Measurements from ENCODE around the gene CDX1.

CDX1 gene

DNA sequence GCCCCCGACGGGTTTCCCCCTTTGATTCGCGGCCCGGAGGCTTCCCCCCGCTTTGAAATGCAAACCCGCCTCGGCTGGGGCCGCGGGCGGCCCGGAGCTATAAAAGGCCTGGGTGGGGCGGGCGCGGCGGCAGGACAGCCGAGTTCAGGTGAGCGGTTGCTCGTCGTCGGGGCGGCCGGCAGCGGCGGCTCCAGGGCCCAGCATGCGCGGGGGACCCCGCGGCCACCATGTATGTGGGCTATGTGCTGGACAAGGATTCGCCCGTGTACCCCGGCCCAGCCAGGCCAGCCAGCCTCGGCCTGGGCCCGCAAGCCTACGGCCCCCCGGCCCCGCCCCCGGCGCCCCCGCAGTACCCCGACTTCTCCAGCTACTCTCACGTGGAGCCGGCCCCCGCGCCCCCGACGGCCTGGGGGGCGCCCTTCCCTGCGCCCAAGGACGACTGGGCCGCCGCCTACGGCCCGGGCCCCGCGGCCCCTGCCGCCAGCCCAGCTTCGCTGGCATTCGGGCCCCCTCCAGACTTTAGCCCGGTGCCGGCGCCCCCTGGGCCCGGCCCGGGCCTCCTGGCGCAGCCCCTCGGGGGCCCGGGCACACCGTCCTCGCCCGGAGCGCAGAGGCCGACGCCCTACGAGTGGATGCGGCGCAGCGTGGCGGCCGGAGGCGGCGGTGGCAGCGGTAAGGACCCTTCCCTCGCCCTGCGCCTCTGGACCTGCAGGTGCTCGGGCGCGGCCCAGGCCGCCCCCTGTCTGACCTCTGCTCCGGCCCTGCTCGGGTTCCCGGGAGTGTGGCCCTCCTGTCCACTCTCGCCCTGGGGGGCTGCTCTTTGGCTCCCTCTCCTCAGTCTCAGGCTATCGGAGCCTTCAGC, at the start of gene CDX1:
CDX1 (plus strand) TSS at position 129 of the 862 bp plus-strand sequence; CDS start at position 228, 99 bp downstream.
- DNase-seq (ENCODE audit: low read depth), result no peak
- H3K4me3 ChIP-seq (ENCODE audit: low read length), result no peak within 1 kb of the TSS
- TF ChIP-seq, protein P1, sequence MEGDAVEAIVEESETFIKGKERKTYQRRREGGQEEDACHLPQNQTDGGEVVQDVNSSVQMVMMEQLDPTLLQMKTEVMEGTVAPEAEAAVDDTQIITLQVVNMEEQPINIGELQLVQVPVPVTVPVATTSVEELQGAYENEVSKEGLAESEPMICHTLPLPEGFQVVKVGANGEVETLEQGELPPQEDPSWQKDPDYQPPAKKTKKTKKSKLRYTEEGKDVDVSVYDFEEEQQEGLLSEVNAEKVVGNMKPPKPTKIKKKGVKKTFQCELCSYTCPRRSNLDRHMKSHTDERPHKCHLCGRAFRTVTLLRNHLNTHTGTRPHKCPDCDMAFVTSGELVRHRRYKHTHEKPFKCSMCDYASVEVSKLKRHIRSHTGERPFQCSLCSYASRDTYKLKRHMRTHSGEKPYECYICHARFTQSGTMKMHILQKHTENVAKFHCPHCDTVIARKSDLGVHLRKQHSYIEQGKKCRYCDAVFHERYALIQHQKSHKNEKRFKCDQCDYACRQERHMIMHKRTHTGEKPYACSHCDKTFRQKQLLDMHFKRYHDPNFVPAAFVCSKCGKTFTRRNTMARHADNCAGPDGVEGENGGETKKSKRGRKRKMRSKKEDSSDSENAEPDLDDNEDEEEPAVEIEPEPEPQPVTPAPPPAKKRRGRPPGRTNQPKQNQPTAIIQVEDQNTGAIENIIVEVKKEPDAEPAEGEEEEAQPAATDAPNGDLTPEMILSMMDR (conservative IDR thresholded peaks at IDR 0.05; ENCODE audit: low read depth, low read length), result no peak

DNA sequence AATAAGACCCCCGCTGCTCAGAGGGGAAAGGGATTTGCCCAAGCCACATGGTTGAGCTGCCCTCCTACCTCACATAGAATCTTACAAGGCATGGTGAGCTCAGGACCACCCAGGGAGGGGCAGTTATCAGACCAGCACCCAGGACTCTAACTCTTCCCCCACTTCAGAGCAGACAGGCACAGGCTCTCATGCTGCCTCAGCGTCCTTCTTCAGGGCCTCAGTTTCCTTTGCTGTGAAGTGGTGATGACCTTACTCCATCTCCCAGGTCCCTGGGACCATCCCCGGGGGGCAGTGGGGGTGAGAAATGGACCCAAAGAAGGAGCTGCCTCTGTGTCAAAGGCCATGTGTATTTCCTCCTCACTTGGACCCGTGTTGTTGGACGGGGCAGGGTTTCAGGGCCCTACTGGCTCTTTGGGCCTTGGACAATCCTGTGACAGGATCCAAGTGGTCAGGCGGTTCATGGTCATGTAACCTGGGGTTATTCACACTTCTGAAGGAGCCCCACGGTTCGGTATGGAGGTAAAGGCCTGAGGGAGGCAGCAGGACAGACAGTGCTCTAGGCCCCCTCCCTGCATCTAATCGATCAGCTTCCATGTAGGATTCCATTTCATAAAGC, 48.5 kb upstream of the CDX1 start:
- no peak for DNase-seq (ENCODE audit: low read depth)

DNA sequence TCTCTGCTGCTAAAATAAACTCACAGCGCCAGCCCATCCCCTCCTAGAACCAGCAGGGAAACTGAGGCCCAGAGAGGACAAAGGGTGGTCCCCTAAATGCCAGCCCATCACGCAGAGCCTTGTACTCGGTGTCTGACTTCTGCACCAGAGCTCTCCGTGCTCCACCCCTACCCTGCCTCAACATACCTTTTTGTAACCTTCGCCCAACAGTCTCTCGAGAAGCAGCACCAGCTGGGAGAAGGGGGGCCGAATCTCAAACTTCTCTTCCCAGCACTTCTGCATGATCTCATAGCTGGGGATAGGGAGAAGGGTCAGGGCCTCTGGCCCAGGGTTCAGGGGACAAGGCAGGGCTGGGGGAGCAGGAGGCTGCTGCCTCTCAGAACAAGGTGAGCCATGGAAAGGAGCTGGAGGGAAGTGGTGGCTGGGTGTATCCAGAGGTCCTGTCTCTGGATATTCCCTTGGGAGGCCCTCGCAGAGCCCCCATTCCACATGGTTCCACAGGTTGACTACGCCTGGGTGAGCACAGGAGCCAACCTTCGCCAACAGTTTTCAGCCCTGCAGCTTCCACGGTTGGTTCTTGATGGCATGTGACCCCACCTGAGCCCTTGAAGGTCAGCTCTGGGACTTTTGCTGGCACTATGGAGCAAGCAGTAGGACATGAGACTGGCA, 47.9 kb upstream of the CDX1 start:
- DNase-seq (ENCODE audit: low read depth), result no peak
- no peak overlapping the region for H3K4me3 ChIP-seq (ENCODE audit: low read length)
- TF ChIP-seq, protein P1 (conservative IDR thresholded peaks at IDR 0.05; ENCODE audit: low read depth, low read length), result no peak

More for the DNA sequence above, 48.5 kb upstream of the CDX1 start:
- no peak overlapping the region for H3K4me3 ChIP-seq (ENCODE audit: low read length)
- TF ChIP-seq, protein P1 (conservative IDR thresholded peaks at IDR 0.05; ENCODE audit: low read depth, low read length), result no peak

DNA sequence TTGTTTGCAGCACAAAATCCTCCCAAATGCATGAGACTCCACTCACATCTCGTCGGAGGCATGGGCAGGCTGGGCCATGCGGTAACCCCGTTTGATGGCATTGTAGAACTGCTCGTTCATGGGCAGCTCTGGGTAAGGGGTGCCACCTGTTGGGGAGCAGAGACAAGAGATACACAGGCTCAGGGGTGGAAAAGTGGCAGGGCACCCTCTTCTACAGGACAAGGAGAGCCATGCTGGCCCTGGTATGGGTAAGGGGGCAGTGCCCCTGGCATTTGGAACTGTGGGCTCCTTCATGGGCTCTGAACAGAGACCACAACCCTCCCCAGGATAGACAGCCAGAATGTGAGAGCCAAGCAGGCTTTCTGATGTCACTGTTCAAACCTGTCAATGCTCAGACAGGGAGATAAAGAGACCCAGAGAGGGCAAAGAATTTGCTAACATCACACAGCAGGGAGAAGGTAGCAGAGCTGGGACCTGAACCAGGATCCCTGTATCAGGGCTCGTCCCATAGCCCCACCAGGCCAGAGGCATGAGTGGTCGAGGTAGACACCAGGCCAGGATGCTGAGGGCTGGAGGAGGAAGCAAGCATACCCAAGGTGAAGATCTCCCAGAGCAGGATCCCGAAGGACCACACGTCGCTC, 47.0 kb upstream of the CDX1 start:
- TF ChIP-seq, protein P1 (conservative IDR thresholded peaks at IDR 0.05; ENCODE audit: low read depth, low read length), result no peak
- DNase-seq (ENCODE audit: low read depth), result no peak
- H3K4me3 ChIP-seq (ENCODE audit: low read length), result no peak overlapping the region

DNA sequence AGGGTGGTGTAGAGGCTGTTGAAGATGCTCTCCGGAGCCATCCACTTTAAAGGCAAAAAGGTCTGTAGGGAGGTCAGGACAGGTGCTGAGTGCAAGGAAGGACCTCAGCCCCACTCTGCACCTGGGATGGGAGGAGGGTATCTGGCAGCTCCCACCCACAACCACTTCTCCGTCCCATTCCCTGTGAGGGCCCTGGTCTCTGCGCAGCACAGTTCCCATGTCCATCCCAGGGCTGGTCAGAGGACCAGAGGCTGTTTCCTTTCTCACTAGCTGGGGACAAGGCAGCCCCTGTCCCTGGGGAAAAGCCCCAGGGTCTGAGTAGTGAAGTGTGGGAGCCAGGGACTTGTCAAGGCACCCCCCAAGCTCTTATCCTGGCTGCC, 46.5 kb upstream of the CDX1 start:
- H3K4me3 ChIP-seq (ENCODE audit: low read length), result no peak overlapping the region
- DNase-seq (ENCODE audit: low read depth), result no peak
- TF ChIP-seq, protein P1 (conservative IDR thresholded peaks at IDR 0.05; ENCODE audit: low read depth, low read length), result no peak

DNA sequence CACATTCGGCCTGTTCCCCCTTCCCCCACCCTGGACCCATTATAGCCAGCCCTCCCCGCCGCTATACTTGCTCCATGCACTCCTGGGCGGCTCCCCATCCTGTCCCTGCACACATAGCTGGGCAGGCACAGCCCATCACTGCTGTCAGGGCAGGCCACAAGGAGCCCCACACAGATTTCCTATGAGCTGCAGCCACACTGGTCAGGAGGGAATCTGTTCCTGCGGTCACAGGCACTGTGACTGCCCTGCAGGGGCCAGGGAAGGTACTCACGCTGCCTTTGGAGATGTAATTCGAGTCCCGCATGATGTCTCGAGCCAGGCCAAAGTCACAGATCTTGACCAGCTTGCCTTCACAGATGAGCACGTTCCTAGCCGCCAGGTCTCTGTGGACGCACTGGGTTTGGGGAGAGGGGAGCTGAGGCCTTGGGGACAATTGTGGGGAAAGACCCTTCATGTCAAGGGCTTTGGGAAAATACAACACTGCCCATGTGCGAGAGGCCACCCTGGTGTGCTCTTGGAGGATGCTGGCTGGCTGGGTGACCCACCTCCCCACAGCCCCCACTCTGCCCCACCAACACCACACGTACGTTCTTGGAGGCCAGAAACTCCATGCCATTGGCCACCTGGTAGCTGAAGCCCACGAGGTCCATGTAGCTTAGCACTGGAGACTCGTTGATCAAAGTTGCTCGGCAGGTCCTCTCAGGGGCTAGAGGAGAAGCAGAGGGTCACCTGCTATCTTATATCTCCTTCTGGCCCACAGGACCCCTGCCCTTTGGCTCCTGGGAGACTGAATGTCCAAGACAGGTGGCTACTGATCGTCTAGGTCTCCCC, 45.7 kb upstream of the CDX1 start:
- no peak for DNase-seq (ENCODE audit: low read depth)
- no peak overlapping the region for H3K4me3 ChIP-seq (ENCODE audit: low read length)
- TF ChIP-seq, protein P1 (conservative IDR thresholded peaks at IDR 0.05; ENCODE audit: low read depth, low read length), result no peak
